ENCODE data around the gene FAM47C.
A peak's percentile ranks its signal among the peaks of the same experiment; 100 is the strongest.
"Not testable (repeated sequence)": the region's sequence is repeated elsewhere in the genome, so short reads cannot be mapped to it uniquely, and the experiment has no call there.

The FAM47C gene

DNA sequence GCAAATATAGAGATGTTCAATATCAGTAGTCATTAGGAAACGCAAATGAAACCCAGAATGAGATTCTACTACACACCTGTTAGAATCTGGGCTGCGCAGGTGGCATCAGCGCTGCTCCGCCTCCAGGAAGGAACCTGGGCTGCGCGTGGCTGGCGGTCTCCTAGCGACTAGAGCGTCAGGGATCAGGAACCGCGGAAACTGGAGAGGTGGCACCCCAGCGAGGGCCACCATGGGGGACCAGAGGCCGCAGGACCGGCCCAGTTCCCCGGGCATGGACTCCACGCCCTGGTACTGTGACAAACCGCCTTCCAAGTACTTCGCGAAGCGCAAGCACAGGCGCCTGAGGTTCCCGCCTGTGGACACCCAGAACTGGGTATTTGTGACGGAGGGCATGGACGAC lies at the start of gene FAM47C:
FAM47C (plus strand) TSS at position 185 of the 400 bp plus-strand sequence; CDS start at position 230, 45 bp downstream.
- not testable (repeated sequence) for FAIRE-seq

DNA sequence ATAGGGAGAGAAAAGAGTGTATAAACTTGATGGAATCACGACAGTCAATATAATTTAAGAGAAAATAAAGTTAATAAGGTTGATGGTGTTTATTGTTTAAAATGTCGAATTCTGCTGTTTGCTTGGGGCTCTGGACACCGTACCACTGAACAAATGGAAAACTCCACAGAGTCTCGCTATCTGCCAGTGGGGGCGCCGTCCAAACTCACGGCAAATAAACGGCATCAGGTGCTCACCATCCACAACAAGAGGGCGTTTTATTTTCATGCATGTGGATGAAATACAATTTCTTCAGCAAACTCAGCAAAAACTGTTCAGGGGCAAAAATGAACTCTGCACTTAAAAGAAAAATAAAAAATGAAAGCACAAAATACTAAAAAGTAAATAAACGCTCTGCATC lies 46.6 kb upstream of the FAM47C start:
- FAIRE-seq, result no peak

DNA sequence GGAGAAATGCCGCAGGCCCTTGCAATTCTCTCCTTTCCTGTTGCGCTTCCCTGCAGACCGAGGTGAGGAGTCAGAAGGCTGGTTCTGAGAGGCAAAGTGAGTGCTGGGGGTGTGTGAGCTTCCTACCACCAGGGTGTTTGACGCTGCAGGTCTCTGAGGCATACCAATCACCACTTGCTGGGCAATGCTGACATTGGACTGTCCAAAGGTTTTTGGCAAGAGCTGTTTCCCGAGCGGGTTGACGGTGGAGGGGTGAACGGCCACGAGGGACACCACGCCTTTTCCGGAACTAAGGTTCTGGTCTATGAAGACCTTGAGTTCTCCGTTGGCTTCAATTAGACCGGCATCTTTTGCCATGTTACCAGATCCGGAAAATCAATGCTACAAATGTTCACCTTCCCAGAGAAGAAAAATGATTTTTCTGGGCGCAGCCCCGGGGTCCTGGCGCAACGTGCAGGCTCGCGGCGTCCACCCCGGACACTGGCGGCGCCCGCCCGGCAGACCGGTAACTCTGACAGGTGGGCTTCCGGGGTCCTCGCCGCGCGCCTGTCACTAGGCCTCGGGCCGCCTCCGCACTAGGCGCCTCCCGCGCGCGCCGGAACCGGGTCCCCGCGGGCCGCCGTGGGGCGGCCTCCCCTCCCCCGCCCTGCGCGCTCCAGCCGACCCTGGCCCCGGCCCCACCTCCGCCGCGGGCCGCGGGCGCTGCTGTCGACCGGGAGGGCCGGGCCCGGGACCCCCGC lies 44.9 kb upstream of the FAM47C start:
- FAIRE-seq, result no peak

DNA sequence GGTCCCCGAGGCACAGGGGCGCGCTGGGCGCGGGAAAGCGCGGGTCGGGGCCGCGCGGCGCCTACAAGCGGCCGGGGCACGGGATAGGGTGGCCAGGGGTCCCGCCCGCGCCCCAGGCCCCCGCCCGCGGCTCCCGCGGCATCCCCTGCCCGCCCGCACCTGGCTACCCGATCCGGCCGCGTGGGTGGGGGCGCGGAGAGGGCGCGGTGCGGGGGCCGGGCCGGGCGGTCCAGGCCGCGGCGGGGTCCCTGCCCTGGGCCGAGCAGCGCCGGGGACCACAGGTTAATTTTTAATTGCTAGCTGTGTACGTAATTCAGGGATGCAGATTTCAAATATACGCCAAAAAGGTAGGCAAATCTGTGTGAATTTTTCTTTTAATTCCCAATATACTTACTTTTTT lies 44.3 kb upstream of the FAM47C start:
- no peak for FAIRE-seq

DNA sequence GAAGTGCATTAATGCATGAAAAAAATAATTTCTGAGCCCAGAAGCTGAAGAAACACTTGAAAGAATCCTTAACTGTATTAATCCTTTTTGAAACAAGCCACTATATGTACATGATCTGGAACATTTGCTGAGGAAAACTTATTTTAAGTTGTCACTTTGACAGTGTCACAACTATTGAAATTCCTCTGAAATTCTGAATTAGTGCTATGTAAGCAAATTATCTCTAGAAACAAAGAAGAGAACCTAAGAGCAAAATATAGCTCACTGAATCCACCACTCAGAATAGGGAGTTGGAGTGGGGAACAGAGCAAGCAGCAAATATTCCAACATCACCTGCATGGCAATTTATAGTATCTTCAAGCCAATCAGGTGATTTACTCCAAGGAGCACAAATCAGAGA lies 34.6 kb upstream of the FAM47C start:
- peak; percentile 14 for FAIRE-seq

DNA sequence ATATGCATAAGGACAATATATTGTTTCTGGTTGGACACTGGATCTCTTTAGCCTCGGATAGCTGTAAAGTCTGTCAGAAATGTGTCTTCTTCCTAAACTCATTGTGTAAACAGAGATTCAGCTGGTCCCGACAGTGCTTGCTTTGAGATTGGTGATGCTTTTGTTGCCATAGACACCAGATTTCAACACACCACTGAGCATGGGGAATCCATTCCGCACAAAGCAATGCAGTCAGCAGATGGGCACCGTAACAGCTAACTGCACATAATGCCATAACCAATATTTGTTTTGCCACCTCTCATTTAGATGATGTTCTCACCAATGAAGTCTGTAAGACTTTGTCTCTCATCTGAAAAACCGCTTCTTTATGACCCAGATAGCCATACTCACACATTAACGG lies 33.3 kb upstream of the FAM47C start:
- FAIRE-seq, result no peak

DNA sequence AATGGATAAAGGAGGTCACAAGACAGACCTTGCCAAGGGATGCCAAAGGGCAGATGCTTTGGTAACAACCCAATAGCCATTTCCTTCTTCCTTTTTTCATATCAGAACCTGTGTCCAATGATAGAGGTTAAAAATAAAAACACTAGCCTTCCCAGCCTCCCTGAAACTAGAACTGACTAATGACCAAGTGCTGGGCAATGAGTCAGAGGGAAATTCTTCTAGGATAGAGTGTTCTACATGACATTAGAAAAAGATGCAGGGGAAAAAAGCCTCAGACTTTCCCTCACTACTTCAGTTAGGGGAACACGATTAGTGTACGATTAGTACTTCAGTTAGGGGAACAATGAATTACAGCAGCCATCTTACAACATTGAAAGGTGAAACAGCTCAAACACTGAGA lies 29.3 kb upstream of the FAM47C start:
- no peak for FAIRE-seq

DNA sequence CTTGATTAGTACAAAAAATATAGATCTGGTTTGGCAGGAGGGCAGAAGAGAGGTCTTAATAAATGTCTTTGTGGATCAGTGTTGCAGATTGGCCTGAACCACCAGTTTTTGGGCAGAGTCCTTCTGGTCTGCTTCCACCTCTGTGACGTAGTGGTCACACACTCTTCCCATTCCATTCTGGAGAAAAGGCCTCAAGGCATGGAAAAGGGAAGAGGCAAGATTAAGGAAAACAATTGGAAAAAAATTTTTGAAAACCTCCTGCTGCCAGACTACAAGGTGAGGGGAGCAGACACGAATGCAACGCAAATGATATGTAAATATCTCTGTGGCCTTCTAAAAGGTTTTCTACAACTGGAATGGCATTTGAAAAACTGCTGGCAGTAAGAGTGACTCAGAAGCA lies 24.3 kb upstream of the FAM47C start:
- FAIRE-seq, result no peak

DNA sequence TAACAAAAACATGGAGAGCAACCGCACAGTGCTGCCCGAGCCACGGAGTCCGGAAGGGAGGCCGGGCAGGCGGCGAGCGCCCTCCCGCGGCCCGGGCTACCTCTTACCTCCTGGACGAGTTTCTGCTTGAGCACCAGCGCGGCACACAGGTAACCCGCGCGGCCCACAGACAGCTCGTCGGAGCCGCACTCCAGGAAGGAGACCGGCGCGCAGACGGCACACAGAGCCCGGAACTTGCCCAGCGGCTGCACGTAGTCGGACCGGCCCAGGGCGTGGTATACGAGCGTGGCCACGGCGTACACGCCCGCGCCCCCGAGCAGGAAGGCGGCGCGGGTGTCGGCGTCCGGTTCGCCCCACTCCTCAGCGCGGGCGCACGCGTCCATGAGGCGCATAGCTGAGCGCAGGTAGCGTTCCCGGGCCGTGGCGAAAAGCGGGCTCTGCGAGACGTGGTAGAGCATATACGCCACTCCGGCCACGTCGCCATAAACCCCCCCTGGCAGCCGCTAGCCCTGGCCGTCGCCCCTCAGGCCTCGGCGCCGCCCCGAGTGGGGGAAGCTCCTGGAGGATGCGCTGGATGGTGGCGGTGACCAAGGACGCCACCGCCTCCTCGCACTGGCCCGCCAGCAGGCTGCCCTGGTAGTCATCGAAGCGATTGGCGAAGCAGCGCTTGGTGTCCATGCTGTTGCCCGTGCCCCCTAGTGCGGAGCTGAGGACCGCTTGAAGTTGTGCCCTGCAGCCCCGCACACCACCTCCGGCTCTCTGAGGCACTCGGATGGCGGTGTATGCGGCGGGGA lies 22.6 kb upstream of the FAM47C start:
- FAIRE-seq, result not testable (repeated sequence)

DNA sequence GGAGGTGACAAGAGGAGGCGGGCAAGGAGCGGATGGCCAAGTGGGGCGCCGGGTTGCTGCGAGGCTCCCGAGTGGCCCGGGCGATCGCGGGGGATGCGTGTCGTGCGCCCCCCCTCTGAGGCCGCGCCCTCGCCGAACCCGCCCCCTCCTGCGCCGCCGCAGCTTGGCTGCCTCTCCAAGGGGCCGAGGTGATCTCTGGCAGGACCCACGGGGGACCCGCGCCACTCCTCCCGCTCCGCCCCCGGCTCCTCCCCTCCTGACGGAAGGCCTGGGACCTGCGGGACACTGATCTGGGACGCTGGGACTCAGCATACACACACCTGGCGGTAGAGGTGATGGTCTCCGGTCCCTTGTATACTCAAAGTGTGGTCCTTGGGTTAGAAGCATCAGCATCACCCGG lies 21.9 kb upstream of the FAM47C start:
- FAIRE-seq, result no peak

DNA sequence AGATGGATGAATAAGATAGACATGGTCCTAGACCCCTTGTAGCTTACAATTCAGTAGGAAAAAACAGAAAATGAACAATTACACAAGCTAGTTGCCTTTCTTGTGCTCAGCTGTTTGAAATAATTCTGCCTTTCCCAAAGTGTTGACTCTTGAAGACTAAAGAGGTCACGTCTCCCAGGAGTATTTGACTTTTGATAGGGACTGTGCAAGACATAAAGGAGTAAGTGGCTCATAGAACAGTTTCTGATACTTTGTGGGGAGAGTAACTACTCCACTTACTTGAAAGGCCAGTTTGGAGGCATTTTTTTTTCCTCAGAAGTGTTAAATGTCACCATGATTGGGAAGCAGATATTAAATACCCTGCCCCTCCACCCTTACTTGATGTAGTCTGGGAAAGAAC lies 21.0 kb upstream of the FAM47C start:
- not testable (repeated sequence) for FAIRE-seq

DNA sequence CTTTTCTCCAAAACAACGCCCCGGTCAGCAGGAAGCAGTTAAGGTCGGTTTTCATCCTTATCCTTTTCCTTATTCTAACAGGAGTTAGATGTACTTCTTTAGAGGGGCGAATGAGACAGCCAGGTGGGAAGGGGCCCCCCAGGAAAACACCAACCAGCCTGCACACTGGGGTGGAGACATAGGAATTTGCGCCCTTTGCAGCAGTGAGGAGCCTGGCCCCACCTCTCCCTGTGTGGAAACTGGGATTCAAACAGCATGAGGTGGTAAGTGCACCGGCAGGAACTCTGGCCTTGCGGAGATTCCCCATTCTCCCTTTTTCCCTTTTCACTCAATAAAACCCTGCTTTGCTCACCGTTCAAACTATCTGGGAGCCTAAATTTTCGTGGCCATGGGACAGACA lies 8.0 kb upstream of the FAM47C start:
- no peak for FAIRE-seq

DNA sequence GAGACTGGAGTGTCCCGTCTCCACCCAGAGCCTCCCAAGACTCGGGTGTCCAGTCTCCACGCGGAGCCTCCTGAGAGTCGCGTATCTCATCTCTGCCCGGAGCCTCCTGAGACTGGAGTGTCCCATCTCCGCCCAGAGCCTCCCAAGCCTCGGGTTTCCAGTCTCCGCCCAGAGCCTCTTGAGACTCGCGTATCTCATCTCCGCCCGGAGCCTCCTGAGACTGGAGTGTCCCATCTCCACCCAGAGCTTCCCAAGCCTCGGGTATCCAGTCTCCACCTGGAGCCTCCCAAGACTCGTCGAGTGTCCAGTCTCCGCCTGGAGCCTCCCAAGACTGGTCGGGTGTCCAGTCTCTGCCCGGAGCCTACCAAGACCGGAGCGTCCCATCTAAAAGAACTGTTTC lies 2.3 kb downstream of the FAM47C start:
- FAIRE-seq, result no peak

DNA sequence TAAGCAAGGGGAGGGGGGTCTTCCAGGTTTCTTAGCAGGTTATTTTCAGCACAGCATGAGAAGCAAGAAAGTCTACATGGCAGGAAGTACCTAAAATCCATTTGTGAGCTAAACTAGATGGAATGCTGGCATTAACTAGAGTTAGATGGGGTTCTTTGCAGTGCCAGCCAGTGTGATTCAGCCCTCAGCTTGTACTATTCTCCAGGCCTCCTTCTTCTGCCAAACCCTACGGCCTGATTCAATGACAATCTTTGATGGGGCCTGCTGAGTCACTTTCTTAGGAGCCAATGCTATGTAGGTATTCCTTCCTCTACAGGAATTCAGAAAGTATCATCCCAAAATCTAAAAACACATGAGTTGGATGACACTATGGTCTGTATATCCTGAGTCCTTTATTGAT lies 26.1 kb downstream of the FAM47C start:
- not testable (repeated sequence) for FAIRE-seq

DNA sequence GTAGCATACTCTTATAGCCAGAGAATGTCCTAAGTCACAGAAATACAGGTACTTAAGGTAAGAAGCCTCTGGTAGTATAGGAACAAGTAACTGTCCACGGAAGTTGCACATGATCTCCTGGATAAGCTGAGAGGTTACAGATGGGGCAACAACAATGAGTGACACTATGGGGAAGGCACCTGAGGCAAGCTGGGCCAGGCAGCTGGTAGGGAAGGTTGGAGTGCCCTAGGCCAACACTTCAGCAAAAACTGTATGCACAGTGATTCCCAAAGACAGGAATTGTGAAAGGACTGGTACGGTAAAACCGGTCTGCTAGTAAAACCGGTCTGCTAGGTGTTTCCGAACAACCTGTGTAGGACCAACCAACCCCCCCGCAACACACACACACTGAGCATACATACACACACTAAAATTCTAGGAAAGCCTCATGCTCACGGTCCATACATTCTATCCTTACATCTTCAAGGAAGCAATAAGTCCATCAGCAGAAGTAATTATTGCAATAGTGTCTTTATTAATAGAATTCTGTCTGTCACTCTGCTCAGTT lies 28.6 kb downstream of the FAM47C start:
- FAIRE-seq, result not testable (repeated sequence)

DNA sequence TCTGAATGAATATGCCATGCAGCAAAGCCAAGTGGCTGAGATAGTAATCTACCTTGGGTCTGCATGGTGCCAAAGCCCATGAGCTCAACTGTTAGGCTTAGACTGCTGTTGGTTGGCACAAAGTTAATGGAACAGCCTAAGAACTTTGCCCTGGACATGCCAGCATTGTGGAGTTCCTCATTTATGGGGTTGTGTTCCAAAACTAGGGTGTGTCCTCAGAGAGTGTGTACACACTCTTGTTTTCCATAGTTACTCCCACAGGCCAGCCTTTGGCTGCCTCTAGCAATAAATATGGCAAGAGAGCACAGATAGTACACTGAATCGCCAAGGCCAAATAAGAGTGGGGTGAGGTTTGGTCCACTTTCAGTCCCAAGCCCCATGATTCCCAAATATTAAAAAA lies 30.6 kb downstream of the FAM47C start:
- FAIRE-seq, result not testable (repeated sequence)

DNA sequence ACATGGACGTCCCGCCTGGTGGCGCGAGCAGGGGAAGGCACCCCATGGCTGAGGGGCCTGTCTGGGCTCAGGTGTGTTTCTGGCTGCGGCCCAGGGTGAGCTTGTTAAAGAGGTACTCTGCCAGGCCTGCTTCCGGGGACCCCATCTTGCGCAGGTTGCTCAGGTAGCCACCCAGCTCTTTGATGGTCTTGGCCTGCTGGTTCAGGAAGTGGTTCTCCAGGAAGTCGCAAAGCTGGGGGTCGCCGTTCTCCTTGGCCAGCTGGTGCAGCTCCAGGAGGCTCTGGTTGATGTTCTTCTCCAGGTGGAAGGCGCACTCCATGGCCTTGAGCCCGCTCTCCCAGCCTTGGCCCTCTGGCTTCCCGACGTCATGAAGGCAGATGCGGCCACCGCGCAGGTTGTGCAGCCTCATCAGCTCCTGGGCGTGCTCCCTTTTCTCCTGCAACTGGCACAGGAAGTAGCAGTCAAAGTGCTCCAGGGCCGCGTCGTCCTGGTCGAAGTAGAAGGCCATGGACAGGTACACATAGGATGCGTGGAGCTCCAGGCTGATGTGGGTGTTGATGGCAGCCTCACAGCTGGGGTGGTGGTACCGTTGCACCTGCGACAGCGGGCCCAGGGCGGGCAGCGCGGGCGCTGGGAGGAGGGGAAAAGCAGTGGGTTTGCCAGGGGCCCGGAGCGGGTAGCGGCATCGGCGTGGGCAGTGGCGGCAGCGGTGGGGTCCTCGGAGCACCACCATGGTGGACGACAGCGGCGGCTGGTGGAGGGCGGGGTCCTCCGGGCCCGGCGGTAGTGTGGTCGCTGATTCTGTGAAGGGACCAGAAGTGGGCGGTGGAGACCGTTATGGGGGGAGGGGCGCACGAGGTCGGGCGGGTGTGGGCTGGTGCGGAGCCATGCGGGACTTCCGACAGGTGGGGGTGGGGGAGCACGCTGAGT lies 35.1 kb downstream of the FAM47C start:
- not testable (repeated sequence) for FAIRE-seq

DNA sequence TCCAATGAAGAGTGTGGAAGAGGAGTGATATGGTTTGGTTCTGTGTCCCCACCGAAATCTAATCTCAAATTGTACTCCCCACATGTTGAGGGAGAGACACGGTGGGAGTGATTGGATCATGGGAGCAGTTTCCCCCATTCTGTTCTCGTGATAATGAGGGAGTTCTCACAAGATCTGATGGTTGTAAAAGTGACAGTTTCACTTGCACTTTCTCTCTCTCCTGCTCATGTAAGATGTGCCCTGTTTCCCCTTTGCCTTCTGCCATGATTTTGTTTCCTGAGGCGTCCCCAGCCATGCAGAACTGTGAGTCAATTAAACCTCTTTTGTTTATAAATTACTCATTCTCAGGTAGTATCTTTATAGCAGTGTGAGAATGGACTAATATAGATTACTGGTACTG lies 39.6 kb downstream of the FAM47C start:
- no peak for FAIRE-seq

DNA sequence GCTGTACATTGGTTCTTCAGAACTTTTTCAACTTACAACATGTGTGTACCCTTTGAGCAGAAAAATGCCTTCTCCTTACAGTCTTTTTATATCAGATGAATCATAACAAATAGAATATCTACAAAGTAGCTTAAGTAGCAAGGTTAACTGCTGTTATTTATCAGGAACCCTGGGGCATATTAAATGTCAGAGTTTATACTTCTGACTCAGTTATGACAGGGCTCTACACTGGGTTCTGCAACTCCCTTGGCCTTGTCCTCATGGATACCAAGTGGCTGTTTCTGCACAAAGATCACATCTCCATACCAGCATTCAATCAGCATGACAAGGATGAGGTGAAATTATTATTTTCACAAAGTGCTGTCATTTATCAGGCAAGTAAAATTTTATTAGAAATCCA lies 49.4 kb downstream of the FAM47C start:
- not testable (repeated sequence) for FAIRE-seq

DNA sequence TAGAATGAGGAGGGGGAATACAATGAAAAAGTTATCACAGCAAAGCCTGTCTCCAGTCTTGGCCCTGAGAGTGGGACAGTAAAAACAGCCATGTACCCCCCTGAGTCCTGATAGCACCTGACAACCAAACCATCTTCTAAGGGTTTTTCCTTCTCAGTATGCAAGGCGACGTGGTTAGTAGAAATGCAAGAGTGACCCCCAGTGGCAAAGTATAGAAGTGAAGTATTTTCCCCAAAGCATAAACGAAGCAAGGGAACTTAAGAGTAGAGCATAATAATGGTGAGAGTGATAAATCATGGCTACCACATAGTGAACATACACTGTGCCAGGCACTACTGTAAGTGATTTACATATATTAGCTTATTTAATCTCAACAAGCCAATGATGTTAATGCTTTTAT lies 52.8 kb downstream of the FAM47C start:
- FAIRE-seq, result no peak

All from colon (tissue), 2 donors.